ENCODE measurements around the gene FBXW8. TPM values are rescaled to one million over a fixed set of nuclear protein-coding genes. Genes with fewer than 3 reads are reported as not detected.

Gene FBXW8
- total and polyA plus RNA-seq, 2 experiments from 2014 or later, result 17.0 to 20.6 TPM

GRCh38 chr12:116878567-116879508, 31.9 kb upstream of the FBXW8 start:
- H3K27ac ChIP-seq, result no peak overlapping the region
- H3K27me3 ChIP-seq, result peaks cover 85% of the 10 kb centered on the region
- no peaks in the 10 kb centered on the region for H3K36me3 ChIP-seq (replicated peaks; ENCODE audit: insufficient read depth, low read depth)
- H3K4me3 ChIP-seq, result peak overlapping the region; percentile 26
- no peak overlapping the region for H2AFZ ChIP-seq
- H4K20me1 ChIP-seq (ENCODE audit: insufficient read depth, poor library complexity, severe bottlenecking), result no peaks in the 10 kb centered on the region
- TF ChIP-seq EZH2phosphoT487 (IDR thresholded peaks at IDR 0.05; ENCODE audit: low read depth, severe bottlenecking, unreplicated experiment), result no peak
- no peak for TF ChIP-seq CTCF (IDR thresholded peaks at IDR 0.05; ENCODE audit: poor library complexity)
- no peak for TF ChIP-seq EZH2 (IDR thresholded peaks at IDR 0.05; ENCODE audit: borderline replicate concordance)
- DNase-seq (ENCODE audit: low spot score), result no peak
- H3K79me2 ChIP-seq, result no peaks in the 10 kb centered on the region
- no peaks in the 10 kb centered on the region for H3K9me2 ChIP-seq (replicated peaks; ENCODE audit: insufficient read depth)
- no peaks in the 10 kb centered on the region for H3K9me3 ChIP-seq (ENCODE audit: low read depth)
- peaks cover 28% of the 10 kb centered on the region for H3K4me1 ChIP-seq (ENCODE audit: insufficient read depth)
- 4% methylated on average over 36 of the region's 55 CpGs for WGBS (ENCODE audit: low lambda C conversion rate, missing lambda C conversion rate)
- peak overlapping the region; percentile 96 for H3K4me2 ChIP-seq

- no peak for DNase-seq (ENCODE audit: low spot score)
- peaks cover 88% of the 10 kb centered on the region for H3K27me3 ChIP-seq
- H3K4me1 ChIP-seq (ENCODE audit: insufficient read depth), result peaks cover 28% of the 10 kb centered on the region
- TF ChIP-seq EZH2 (IDR thresholded peaks at IDR 0.05; ENCODE audit: borderline replicate concordance), result peak; percentile 88
- TF ChIP-seq CTCF (IDR thresholded peaks at IDR 0.05; ENCODE audit: poor library complexity), result no peak
- H3K9me2 ChIP-seq (replicated peaks; ENCODE audit: insufficient read depth), result no peaks in the 10 kb centered on the region
- H3K4me3 ChIP-seq, result peak overlapping the region; percentile 26
- no peaks in the 10 kb centered on the region for H3K79me2 ChIP-seq
- 2% methylated on average over 28 of the region's 52 CpGs for WGBS (ENCODE audit: low lambda C conversion rate, missing lambda C conversion rate)
- no peaks in the 10 kb centered on the region for H3K9me3 ChIP-seq (ENCODE audit: low read depth)
- no peaks in the 10 kb centered on the region for H4K20me1 ChIP-seq (ENCODE audit: insufficient read depth, poor library complexity, severe bottlenecking)
- H3K4me2 ChIP-seq, result peak overlapping the region; percentile 96
- no peak overlapping the region for H2AFZ ChIP-seq
- no peaks in the 10 kb centered on the region for H3K36me3 ChIP-seq (replicated peaks; ENCODE audit: insufficient read depth, low read depth)
- H3K27ac ChIP-seq, result no peak overlapping the region
Measured at GRCh38 chr12:116879509-116880212, 31.1 kb upstream of the FBXW8 start.

- Histone ChIP-seq H4K20me1 (ENCODE audit: insufficient read depth, poor library complexity, severe bottlenecking) (no peaks in the 10 kb centered on the region), H3K36me3 (replicated peaks; ENCODE audit: insufficient read depth, low read depth) (no peaks in the 10 kb centered on the region), H3K9me3 (ENCODE audit: low read depth) (no peaks in the 10 kb centered on the region), H3K27me3 (peaks cover 85% of the 10 kb centered on the region), H3K4me2 (peak overlapping the region; percentile 96), H2AFZ (no peak overlapping the region), H3K4me3 (no peak overlapping the region), H3K27ac (no peak overlapping the region), H3K79me2 (no peaks in the 10 kb centered on the region), H3K4me1 (ENCODE audit: insufficient read depth) (peaks cover 28% of the 10 kb centered on the region), H3K9me2 (replicated peaks; ENCODE audit: insufficient read depth) (no peaks in the 10 kb centered on the region)
- DNase-seq (ENCODE audit: low spot score), result no peak
- TF ChIP-seq EZH2phosphoT487 (IDR thresholded peaks at IDR 0.05; ENCODE audit: low read depth, severe bottlenecking, unreplicated experiment) (no peak), EZH2 (IDR thresholded peaks at IDR 0.05; ENCODE audit: borderline replicate concordance) (peak; percentile 15), CTCF (IDR thresholded peaks at IDR 0.05; ENCODE audit: poor library complexity) (no peak)
- WGBS (ENCODE audit: low lambda C conversion rate, missing lambda C conversion rate), result 2% methylated on average over 21 of the region's 21 CpGs
Measured at GRCh38 chr12:116880213-116880816, 30.4 kb upstream of the FBXW8 start.
